ENCODE results near the gene HERC2.

HERC2 gene

DNA sequence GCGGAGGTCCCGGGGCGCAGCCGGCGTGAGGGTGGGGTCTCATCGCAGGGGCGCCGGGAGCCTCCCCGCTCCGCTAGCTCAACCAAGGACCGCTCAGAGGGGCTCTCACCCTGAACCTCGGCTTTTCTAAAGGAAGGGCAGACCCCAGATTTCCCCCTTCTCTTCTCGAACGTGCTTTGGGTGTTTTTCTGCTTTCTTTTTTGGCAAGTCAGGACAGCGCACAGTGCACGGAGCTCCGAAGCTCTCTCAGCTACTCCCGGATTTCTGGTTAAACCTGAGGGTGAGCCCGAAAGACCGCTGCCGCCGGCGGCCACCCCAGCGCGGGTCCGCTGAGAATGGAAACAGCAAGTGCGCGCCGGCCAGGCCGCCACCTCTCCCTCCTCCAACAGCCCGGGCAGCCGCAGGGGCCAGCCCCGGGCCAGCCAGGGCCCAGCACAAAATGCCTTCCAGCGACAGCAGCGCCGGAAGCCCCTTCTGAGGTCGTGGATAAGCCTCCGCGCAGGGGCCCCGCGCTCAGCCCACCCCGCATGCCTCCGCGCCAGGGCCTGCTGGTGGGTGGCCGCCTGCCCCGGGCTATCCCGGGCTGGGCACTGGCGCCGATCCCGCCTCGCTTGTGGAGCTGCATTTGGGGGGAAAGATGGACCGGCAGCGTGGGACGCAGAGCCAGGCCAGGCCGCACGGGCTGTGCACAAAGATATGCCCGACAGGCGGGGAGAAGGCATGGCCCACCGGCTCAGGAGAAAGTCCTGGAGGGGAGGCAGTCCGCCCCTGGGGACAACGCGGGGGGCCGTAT, 214.7 kb downstream of the HERC2 start:
- no peak overlapping the region for H3K4me3 ChIP-seq (ENCODE audit: insufficient read depth, low read length, poor library complexity, severe bottlenecking)
- TF ChIP-seq EZH2phosphoT487 (conservative IDR thresholded peaks at IDR 0.05; ENCODE audit: low read length): no peak
- TF ChIP-seq, protein P1, sequence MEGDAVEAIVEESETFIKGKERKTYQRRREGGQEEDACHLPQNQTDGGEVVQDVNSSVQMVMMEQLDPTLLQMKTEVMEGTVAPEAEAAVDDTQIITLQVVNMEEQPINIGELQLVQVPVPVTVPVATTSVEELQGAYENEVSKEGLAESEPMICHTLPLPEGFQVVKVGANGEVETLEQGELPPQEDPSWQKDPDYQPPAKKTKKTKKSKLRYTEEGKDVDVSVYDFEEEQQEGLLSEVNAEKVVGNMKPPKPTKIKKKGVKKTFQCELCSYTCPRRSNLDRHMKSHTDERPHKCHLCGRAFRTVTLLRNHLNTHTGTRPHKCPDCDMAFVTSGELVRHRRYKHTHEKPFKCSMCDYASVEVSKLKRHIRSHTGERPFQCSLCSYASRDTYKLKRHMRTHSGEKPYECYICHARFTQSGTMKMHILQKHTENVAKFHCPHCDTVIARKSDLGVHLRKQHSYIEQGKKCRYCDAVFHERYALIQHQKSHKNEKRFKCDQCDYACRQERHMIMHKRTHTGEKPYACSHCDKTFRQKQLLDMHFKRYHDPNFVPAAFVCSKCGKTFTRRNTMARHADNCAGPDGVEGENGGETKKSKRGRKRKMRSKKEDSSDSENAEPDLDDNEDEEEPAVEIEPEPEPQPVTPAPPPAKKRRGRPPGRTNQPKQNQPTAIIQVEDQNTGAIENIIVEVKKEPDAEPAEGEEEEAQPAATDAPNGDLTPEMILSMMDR (IDR thresholded peaks at IDR 0.05; ENCODE audit: insufficient read depth, low read length, poor library complexity, severe bottlenecking): no peak

DNA sequence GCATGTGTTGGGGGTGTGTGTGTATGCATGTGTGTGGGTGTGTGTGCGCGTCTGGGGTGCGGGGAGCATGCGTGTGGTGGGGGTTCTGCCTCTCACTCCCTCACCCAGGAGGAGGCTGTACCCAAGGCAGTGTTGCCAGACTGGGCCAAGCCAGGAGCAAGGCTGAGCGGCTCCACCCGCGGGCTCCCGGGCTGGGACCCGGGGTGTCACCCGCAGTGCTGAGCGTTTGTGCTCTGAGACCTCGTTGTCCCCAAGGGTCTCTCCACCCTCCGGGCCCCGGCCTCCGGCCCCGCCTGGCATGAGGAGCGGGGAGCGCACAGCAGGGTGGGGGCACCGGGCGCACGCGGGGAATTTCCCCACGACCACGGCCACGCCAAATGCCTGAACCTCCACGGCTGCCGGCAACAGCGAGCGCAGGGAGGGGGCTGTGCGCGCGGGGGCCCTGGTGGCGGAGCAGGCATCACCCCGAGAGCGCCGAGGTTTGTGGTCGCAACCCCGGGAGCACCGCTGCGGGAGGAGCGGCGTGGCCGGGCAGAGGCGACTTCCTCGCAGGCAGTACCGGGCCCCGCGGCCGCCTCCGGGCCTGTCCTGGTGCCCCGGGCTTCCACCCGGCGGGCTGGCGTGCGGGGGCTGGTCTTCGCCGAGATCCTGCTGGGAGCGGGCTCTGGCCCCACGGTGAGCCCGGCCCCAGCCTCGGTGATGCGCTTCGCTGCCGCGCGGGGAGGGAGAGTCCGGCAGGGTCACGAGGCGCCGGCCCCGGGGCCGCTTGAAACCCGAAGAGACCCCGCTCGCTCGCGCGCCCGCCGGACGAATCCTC, 215.5 kb downstream of the HERC2 start:
- Histone ChIP-seq H3K36me3 (ENCODE audit: low read length) (no peaks in the 10 kb centered on the region), H3K27me3 (ENCODE audit: low read length) (no peaks in the 10 kb centered on the region), H3K4me3 (ENCODE audit: insufficient read depth, low read length, poor library complexity, severe bottlenecking) (no peak overlapping the region), H2AFZ (ENCODE audit: low read depth, low read length, severe bottlenecking) (no peak overlapping the region), H3K9ac (ENCODE audit: low read length) (no peak overlapping the region), H3K27ac (ENCODE audit: low read depth, low read length) (no peak overlapping the region), H3K79me2 (ENCODE audit: insufficient read depth, low read length) (no peaks in the 10 kb centered on the region), H3K9me3 (ENCODE audit: insufficient read depth, low read length) (no peaks in the 10 kb centered on the region), H4K20me1 (ENCODE audit: low read depth, low read length) (no peaks in the 10 kb centered on the region), H3K4me2 (ENCODE audit: low read depth, low read length, poor library complexity, severe bottlenecking) (no peak overlapping the region), H3F3A (ENCODE audit: insufficient read depth) (no peaks in the 10 kb centered on the region), H3K9me2 (replicated peaks; ENCODE audit: insufficient read depth, low read length) (no peaks in the 10 kb centered on the region)
- no peak for TF ChIP-seq EZH2phosphoT487 (conservative IDR thresholded peaks at IDR 0.05; ENCODE audit: low read length)
- TF ChIP-seq, protein P1 (IDR thresholded peaks at IDR 0.05; ENCODE audit: insufficient read depth, low read length, poor library complexity, severe bottlenecking): no peak

More for the DNA sequence above, 214.7 kb downstream of the HERC2 start:
- Histone ChIP-seq H3K4me2 (ENCODE audit: low read depth, low read length, poor library complexity, severe bottlenecking) (no peak overlapping the region), H2AFZ (ENCODE audit: low read depth, low read length, severe bottlenecking) (no peak overlapping the region), H3K9me2 (replicated peaks; ENCODE audit: insufficient read depth, low read length) (no peaks in the 10 kb centered on the region), H3K9me3 (ENCODE audit: insufficient read depth, low read length) (no peaks in the 10 kb centered on the region), H3K79me2 (ENCODE audit: insufficient read depth, low read length) (no peaks in the 10 kb centered on the region), H3K36me3 (ENCODE audit: low read length) (no peaks in the 10 kb centered on the region), H3F3A (ENCODE audit: insufficient read depth) (no peaks in the 10 kb centered on the region), H3K27me3 (ENCODE audit: low read length) (no peaks in the 10 kb centered on the region), H3K9ac (ENCODE audit: low read length) (no peak overlapping the region), H3K27ac (ENCODE audit: low read depth, low read length) (no peak overlapping the region), H4K20me1 (ENCODE audit: low read depth, low read length) (no peaks in the 10 kb centered on the region)

DNA sequence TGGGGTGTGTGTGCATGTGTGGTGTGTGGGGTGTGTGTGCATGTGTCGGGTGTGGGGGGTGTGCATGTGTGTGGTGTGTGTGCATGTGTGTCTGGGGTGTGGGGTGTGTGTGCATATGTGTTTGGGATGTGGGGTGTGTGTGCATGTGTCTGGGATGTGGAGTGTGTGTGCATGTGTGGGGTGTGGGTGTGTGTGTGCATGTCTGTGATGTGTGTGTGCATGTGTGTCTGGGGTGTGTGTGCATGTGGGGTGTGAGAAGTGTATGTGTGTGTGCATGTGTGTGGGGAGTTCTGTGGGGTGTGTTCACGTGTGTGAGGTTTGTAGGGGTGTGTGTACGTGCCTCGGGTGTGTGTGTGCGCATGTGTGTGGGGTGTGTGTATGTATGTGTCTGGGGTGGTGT, 216.2 kb downstream of the HERC2 start:
- no peaks in the 10 kb centered on the region for H4K20me1 ChIP-seq (ENCODE audit: low read depth, low read length)
- no peaks in the 10 kb centered on the region for H3K9me3 ChIP-seq (ENCODE audit: insufficient read depth, low read length)
- no peaks in the 10 kb centered on the region for H3K27me3 ChIP-seq (ENCODE audit: low read length)
- no peak overlapping the region for H2AFZ ChIP-seq (ENCODE audit: low read depth, low read length, severe bottlenecking)
- H3K79me2 ChIP-seq (ENCODE audit: insufficient read depth, low read length): no peaks in the 10 kb centered on the region
- no peak overlapping the region for H3K9ac ChIP-seq (ENCODE audit: low read length)
- H3K4me3 ChIP-seq (ENCODE audit: insufficient read depth, low read length, poor library complexity, severe bottlenecking): no peak overlapping the region
- H3F3A ChIP-seq (ENCODE audit: insufficient read depth): no peaks in the 10 kb centered on the region
- no peak overlapping the region for H3K4me2 ChIP-seq (ENCODE audit: low read depth, low read length, poor library complexity, severe bottlenecking)
- H3K9me2 ChIP-seq (replicated peaks; ENCODE audit: insufficient read depth, low read length): no peaks in the 10 kb centered on the region
- no peak overlapping the region for H3K27ac ChIP-seq (ENCODE audit: low read depth, low read length)
- no peaks in the 10 kb centered on the region for H3K36me3 ChIP-seq (ENCODE audit: low read length)
- no peak for TF ChIP-seq EZH2phosphoT487 (conservative IDR thresholded peaks at IDR 0.05; ENCODE audit: low read length)
- TF ChIP-seq, protein P1 (IDR thresholded peaks at IDR 0.05; ENCODE audit: insufficient read depth, low read length, poor library complexity, severe bottlenecking): no peak
